ENCODE data around the gene DTNBP1.

The DTNBP1 gene, protein sequence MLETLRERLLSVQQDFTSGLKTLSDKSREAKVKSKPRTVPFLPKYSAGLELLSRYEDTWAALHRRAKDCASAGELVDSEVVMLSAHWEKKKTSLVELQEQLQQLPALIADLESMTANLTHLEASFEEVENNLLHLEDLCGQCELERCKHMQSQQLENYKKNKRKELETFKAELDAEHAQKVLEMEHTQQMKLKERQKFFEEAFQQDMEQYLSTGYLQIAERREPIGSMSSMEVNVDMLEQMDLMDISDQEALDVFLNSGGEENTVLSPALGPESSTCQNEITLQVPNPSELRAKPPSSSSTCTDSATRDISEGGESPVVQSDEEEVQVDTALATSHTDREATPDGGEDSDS

GRCh38 chr6:15662326-15663129, at the start of gene DTNBP1:
Gene DTNBP1, minus strand, starts transcription at chr6:15663028. Its CDS starts 159 bp downstream, at chr6:15662869.
- DNase-seq, result peak; percentile 24

GRCh38 chr6:15709651-15710269, 46.9 kb upstream of the DTNBP1 start:
- DNase-seq, result no peak

DNA sequence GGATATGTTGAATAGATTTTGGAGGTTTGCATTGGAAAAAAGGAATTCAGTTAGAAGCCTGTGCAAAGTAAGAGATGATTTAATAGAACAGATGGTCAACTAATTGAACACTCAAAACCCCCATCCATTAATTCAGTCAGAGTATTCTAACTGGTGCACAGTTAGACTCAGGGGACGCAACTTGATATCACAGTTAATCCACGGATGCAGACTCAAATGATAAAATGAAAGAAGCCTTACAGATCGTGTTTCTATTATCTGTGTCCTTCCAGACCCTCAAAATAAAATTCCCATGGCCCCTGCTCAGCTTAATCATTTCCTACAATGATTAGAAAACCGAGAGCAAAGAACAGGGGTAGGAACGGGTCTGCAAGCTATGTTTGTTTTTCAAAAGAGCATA, 45.4 kb upstream of the DTNBP1 start:
- DNase-seq, result no peak

DNA sequence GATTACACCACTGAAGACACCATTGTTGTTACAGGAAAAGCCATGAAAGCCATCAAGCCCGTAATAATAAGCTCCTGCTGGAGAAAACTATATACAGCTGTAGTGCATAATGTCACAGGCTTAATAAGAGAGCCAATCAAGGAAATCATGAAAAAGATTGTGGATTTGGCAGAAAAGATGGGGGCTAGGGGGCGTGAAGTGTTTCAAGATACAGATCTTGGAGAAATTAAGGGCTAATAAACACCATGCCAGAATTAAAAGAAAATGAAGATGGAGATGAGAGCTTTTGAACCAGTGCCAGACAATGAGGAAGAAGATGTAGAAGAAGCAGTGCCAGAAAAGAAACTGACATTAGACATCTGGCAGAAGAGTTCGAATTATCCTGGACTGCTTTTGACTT, 43.2 kb upstream of the DTNBP1 start:
- DNase-seq, result no peak

- DNase-seq, result no peak
Observed at GRCh38 chr6:15698471-15698870, 35.6 kb upstream of the DTNBP1 start.

DNA sequence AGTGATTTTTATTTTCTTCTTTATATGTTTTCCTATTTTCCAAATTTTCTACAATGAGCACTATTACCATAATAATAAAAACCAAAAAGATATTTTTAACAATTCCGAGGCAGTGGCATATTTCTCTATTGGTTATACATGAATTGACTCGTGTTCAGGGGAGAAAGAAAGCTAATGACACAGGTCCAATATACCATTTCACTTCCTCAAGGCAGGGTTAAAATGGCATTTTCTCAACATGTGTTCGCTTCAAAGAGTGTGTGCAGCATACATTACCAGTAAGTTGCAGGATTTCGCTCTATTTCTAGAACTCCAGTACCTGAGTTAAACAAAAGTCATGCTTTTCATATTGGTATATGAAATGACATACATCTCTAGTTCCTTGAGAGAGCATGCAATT, 35.1 kb upstream of the DTNBP1 start:
- DNase-seq, result no peak

DNA sequence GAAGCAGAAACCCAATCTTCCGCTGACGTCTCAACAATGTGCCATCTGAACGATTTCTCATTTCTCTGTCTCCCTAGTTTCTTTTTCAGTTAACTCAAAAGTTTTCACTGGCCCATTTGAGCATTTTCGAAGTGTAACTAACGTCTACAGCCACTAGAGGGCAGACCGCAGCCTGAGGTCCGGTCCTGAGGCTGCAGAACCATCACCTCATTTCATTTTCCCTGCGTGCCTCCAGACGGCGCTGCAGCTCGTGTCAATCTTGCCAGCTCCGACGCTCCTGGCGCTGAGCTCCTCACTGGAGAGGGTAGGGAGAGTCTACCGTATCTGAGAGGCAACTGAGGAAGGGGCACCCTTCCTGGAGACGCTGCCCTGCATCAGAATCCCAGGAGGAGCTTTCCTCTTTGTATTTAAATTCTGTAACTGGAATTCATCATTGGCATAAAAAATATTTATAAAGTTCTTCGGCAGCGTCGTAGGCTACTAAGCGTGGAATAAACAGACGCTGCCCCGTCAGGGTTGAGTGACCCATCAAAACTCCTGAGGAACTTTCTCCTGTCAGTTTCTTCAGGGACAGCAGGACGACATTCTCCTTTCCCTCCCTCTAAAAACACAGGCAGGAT, 28.5 kb upstream of the DTNBP1 start:
- peak; percentile 62 for DNase-seq

GRCh38 chr6:15690510-15690909, 27.7 kb upstream of the DTNBP1 start:
- no peak for DNase-seq

DNA sequence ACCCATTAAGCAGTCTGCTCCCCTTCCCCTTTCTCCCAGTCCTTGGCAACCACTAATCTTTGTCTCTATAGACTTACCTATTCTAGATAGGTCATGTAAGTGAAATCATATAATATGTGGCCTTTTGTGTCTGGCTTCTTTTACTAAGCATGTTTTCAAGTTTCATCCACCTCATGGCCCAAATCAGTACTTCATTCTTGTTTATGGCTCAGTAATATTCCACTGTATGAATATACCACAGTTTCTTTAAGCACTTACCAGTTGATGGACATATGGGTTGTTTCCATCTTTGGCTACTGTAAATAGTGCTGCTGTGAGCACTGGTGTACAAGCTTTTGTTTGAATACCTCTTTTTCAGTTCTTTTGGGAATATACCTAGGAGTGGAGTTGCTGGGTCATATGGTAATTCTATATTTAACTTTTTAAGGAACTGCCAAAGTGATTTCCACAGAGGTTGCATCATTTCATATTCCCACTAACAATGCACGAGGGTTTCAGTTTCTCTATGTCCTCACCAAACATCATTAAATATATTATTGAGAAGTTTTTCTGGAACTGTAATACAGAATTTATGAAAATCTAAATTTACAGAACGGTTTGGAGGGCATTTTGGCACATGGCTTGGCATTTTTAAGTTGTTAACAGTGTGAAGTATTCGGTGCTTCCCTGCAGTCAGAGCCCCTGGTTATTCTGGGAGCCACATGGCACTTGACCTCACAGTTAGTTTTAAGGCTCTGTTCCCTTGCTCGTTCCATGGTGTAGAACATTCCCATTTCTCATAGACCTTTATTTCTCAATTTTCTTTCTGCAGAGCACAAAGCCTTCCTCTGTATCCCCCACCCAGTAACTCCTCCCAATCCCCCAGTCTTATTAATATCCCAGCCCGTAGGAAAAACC, 27.0 kb upstream of the DTNBP1 start:
- no peak for DNase-seq

- DNase-seq, result no peak
Observed at GRCh38 chr6:15685619-15686018, 22.8 kb upstream of the DTNBP1 start.

DNA sequence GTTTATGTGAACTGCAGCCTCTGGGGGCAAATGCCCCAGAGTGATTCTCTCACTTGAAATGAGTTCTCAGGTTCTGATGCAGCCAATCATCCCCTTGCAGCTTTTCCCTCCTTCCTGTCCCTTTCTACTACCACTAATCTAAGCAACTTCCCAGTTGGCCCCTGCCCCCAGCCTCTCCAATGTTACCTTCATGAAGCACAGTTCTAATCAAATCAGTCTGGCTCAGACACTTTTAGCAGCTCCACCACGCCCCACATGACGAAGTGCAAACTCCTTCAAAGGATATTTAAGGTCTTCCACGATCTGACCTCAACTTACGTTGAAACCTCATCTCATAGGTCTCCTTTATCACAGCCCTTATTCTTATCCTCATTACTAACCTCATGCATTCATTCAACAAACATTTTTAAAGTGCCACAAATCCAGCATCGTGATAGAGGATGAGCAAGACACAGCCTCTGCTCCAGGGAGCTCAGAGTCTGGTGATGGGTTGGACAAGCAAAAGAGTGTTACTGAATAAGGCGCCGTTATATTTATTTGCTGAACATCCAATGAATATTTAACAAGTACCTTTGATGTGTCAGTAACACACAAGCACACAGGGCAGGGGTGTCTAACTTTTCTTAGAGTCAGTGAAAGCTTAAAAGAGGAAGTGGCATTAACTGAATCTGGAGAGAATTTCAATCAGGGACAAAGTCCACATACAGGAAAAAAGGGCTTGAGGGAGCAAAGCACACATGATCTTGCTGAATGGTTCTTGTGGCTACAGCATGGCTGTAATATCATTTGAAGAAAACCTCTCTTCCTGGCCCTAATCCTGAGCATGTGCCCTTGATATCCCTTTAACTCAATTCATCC, 20.4 kb upstream of the DTNBP1 start:
- no peak for DNase-seq

GRCh38 chr6:15681946-15682345, 19.1 kb upstream of the DTNBP1 start:
- DNase-seq, result no peak

DNA sequence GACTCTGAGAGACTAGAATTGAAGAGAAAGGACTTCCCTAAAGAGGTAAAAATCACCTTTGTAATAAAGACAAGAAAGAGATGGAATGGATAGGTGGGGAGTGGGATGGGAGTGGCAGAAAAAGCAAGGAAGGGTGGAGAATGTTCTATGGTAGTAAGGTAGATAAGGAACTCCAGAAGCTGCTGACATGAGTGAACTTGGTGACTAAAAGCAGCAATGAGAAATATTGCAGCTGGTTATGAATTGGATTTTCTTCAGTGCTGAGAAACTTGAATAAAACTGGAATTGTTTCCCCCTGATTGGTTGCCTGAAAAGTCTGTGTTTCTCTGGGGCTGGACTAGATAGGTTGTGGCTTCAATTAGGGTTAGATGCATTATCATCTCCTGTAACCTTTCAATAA, 15.7 kb upstream of the DTNBP1 start:
- no peak for DNase-seq

DNA sequence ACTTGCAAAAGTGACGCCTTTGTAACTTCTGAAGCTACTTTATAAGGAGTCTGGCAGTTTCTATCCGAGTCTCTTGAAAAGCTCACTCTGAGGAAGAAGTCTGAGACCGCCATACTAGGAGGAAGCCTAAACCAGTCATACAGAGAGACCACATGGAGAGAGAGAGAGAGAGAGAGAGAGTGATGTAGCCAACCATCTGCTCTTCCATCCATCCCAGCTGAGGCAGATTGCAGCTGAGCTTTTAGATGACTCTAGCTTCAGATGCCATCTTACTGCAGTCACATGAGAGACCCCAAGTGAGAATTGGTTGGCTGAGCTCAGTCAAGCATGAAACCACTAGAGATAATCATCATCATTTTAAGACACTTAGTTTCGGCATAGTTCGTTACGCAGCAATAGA, 15.0 kb upstream of the DTNBP1 start:
- DNase-seq, result no peak

DNA sequence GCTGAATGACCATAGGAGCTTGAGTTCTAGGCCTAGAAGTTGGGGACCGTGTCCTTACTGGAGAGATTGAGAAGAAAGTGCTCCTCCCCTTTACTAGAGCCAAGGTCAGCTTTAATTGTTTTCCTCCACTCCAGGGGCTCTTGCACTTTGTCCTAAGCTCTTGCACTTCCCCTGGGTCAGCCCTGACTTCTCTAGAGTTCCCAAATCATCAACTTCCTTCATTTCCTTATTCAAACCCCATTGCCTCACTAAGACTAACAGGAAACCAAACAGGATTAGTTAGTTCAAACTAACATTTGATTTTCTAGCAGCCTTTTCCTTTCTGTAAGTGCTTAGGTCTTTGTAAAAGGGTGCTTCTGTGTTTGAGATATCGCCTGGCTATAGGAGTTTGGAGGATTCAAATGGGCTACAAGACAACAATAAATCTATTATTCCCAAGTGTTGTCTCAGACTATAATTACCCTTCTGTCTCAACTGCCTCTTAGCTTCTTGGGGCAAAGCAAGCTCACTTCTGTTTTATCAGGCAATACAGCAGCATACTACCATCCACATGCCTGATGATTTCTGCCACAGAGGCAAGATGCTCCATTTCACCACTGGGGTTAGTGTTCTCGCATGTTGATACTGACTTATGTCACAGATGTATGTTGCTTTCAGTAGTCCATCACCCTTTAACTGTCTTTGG, 12.8 kb upstream of the DTNBP1 start:
- DNase-seq, result no peak

DNA sequence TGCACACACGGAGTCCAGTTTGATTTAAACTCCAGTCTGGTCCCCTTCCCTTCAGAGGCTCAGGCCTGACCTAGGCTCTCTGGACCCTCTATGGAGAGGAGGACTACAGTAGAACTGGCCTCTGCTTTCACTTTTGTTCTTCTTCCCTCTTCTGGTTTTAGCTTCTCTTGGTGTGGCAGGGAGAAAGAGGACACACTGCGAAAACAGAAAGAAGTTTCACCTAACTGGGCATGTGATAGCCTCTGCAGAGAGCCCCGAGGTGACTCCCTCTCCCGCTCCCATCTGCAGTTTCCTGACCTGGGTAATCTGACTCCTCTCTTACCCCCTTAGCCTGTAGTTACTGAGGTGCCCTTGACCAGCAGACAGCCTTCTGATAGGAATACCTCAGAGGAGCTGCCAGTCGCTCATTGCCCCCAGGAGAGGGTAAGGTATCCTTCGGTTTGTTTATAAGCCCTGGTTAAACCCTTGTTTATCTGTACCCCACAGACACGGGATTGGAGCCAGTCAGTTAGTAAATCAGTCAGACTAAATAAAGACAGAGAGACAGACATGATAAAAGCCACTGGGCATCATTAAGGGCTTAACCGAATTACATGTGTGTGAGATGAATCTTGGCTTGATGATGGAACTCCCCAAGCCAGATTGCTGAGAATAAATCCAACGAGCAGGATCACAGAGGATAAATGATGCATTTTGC, 12.0 kb upstream of the DTNBP1 start:
- no peak for DNase-seq

DNA sequence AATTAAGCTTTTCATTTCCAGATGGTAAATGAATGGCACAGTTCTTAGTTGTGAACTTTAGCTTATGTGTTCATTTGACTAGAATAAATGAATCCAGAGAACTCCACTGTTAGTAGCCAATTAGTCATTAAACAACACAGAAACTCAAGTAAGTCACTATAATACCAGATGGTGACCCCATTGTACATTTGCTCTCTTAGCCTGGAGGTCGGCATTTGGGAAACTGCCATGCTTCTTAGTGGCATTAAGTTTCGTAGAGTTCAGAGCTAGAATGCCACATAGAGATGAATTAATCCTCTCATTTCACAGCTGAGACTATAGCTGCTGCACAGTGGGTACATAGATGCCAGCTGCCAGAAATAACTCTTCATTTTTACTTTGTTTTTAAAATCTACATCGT, 10.8 kb upstream of the DTNBP1 start:
- DNase-seq, result no peak

DNA sequence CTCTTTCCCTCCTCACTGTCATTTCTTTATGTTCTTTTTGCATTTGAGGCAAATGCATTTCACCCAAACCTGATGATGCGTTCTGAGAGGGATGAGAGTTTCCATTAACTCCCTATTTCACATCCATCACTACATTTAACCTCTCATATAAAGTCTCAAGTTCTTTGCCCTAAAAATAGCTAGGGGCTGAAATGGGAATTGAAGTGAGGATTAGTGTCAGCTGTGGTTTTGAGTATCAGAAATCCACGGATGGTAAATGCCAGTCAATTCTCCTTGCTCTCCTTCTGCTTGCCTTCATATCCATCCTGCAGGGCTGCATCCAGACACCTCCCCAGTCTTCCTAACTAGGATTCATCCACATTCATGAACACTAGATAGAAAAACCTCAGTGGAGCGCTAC, 10.0 kb upstream of the DTNBP1 start:
- DNase-seq, result no peak

DNA sequence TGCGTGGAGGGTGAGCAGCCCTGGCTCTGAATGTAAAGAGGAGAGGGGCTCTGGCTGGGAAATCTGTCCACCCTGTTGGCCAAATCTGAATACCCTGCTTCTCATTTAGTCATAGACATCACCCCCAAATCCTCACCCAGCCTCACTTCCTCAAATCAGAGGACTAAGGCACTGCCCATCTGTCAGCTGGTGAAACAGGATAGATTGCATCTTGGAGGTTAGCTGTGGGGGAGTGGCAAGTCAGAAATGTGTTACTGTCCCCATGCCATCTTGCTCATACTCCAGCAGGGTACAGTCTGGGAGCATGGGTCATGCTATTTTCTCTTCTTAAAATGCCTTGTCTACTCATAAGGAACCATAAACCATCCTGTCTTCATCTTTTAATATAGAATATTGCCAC, 9.5 kb upstream of the DTNBP1 start:
- DNase-seq, result no peak

GRCh38 chr6:15668918-15669317, 6.1 kb upstream of the DTNBP1 start:
- DNase-seq, result no peak
